SHP77 (cell line): Measurements from ENCODE around the gene ATF3.

ENCODE experiments used
- DNase-seq, 2 experiments: peaks; one replicate each; lab custom pipeline; 2025; lab: John Stamatoyannopoulos, UW

Gene ATF3

GRCh38 chr1:212651521-212651920, 43.0 kb downstream of the ATF3 start:
- DNase-seq, result no peak

- no peak for DNase-seq
Observed at GRCh38 chr1:212651977-212652376, 43.4 kb downstream of the ATF3 start.

- no peak for DNase-seq
Observed at GRCh38 chr1:212652609-212653008, 44.0 kb downstream of the ATF3 start.

GRCh38 chr1:212655668-212656440, 47.3 kb downstream of the ATF3 start:
- DNase-seq, result no peak

GRCh38 chr1:212656730-212657129, 48.2 kb downstream of the ATF3 start:
- no peak for DNase-seq

- peak; percentile 15 to 17 for DNase-seq
Observed at GRCh38 chr1:212658250-212658649, 49.7 kb downstream of the ATF3 start.

GRCh38 chr1:212664409-212665199, 56.0 kb downstream of the ATF3 start:
- DNase-seq, result no peak

GRCh38 chr1:212665241-212666115, 56.9 kb downstream of the ATF3 start:
- DNase-seq, result peak; percentile 60 to 75

GRCh38 chr1:212666116-212666775, 57.7 kb downstream of the ATF3 start:
- DNase-seq, result no peak

- DNase-seq, result peak in 1 of 2 experiments; percentile 11
Observed at GRCh38 chr1:212667223-212668139, 58.9 kb downstream of the ATF3 start.

GRCh38 chr1:212668477-212668876, 59.9 kb downstream of the ATF3 start:
- no peak for DNase-seq

GRCh38 chr1:212669102-212669501, 60.5 kb downstream of the ATF3 start:
- DNase-seq, result peak in 1 of 2 experiments; percentile 27

GRCh38 chr1:212669600-212669999, 61.0 kb downstream of the ATF3 start:
- DNase-seq, result peak in 1 of 2 experiments; percentile 24

GRCh38 chr1:212670301-212670700, 61.7 kb downstream of the ATF3 start:
- no peak for DNase-seq
